HepG2 (cell line): Measurements from ENCODE around the gene THRB. TPM values are rescaled to one million over a fixed set of nuclear protein-coding genes. Genes with fewer than 3 reads are reported as not detected.

ENCODE experiments used
- ATAC-seq: fragments of 200-7000 bp; cut with Tn5 transposase; 3 replicates; pipeline ENCODE4 v1.9.1; 2020; ENCODE audit warnings: mild to moderate bottlenecking, moderate library complexity
- BruUV-seq: library from RNA; stranded (reverse); fragments of 400-500 nt; replicated peaks from 2 replicates; lab custom pipeline; 2021; lab: Mats Ljungman, UMichigan
- CTCF ChIA-PET: fragments of 300-600 bp; formaldehyde crosslinking; extraction: SDS; loops from one replicate; lab custom pipeline; 2021; ENCODE audit warnings: low total read pairs, inconsistent platforms, low intra/inter-chr PET ratio; lab: Yijun Ruan, JAX
- POLR2A ChIA-PET: fragments of 350-600 bp; sonication (Branson Sonifier 250); formaldehyde crosslinking; loops from one replicate; lab custom pipeline; 2020; ENCODE audit warnings: antibody characterized with exemption, inconsistent platforms; lab: Yijun Ruan, JAX
- DNase-seq: peaks from one replicate; pipeline ENCODE4 v3.0.0-alpha.2; 2015; ENCODE audit warnings: low spot score
- FAIRE-seq: peaks from 3 replicates; lab custom pipeline; 2011; peaks lifted over from hg19 to GRCh38; lab: Jason Lieb, UNC
- H2AFZ ChIP-seq: one replicate; pipeline ENCODE4 v1.6.1; 2011; ENCODE audit warnings: low read length, inconsistent platforms
- H3K27ac ChIP-seq: fragments of 300-600 bp; 3 replicates; pipeline ENCODE4 v1.8.0; 2011; ENCODE audit warnings: mixed run types, mild to moderate bottlenecking, mixed read lengths, low read length, inconsistent platforms; ENCODE audit not compliant: insufficient read depth; ENCODE audit errors: extremely low read length
- H3K27me3 ChIP-seq, 2 experiments: fragments of 200-600 bp in 1 of 2; 2 replicates in 1 of 2; 3 replicates in 1 of 2; pipeline versions ENCODE4 v1.6.0 to v1.8.0; 2011; ENCODE audit warnings: low read length in 2 of 2, mild to moderate bottlenecking in 2 of 2, moderate library complexity in 2 of 2, inconsistent platforms in 1 of 2; ENCODE audit not compliant: insufficient read depth in 2 of 2, control insufficient read depth in 1 of 2
- H3K36me3 ChIP-seq, 2 experiments: fragments of 200-600 bp in 1 of 2; replicated peaks in 1 of 2; 2 replicates in 1 of 2; 3 replicates in 1 of 2; pipeline versions ENCODE4 v1.5.1 to v1.8.0; 2011; ENCODE audit warnings: low read length in 2 of 2, inconsistent platforms in 1 of 2; ENCODE audit not compliant: insufficient read depth in 2 of 2, control insufficient read depth in 1 of 2
- H3K4me1 ChIP-seq: 2 replicates; pipeline ENCODE4 v1.5.1; 2012; ENCODE audit warnings: low read length, inconsistent platforms; ENCODE audit not compliant: insufficient read depth
- H3K4me2 ChIP-seq: 2 replicates; pipeline ENCODE4 v1.6.0; 2011; ENCODE audit warnings: low read depth, low read length, inconsistent platforms
- H3K4me3 ChIP-seq, 3 experiments: fragments of 200-600 bp in 1 of 3; sonication (generic), shearing (Covaris generic) in 1 of 3; replicated peaks in 1 of 3; 2 replicates each; pipeline ENCODE4 v1.5.1; 2011 to 2016; ENCODE audit warnings: low read length in 3 of 3, inconsistent platforms in 2 of 3, low read depth in 2 of 3, mild to moderate bottlenecking in 2 of 3, control low read depth in 1 of 3, mixed read lengths in 1 of 3; ENCODE audit not compliant: insufficient read depth in 1 of 3
- H3K79me2 ChIP-seq: one replicate; pipeline ENCODE4 v1.6.1; 2011; ENCODE audit warnings: low read length, inconsistent platforms; ENCODE audit not compliant: insufficient read depth
- H3K9ac ChIP-seq: 2 replicates; pipeline ENCODE4 v1.6.0; 2011; ENCODE audit warnings: mild to moderate bottlenecking, low read depth, low read length, inconsistent platforms; ENCODE audit not compliant: insufficient read depth
- H3K9me3 ChIP-seq: 2 replicates; pipeline ENCODE4 v1.5.1; 2012; ENCODE audit warnings: mild to moderate bottlenecking, low read length
- H4K20me1 ChIP-seq: 2 replicates; pipeline ENCODE4 v1.6.0; 2011; ENCODE audit warnings: inconsistent platforms, mild to moderate bottlenecking, low read length, moderate library complexity; ENCODE audit not compliant: insufficient read depth
- ATRX ChIP-seq: sonication (generic); formaldehyde crosslinking; IDR thresholded peaks from 2 replicates; pipeline ENCODE4 v1.4.0; 2020; ENCODE audit warnings: missing genetic modification reagents, borderline replicate concordance
- DZIP1 ChIP-seq: sonication (generic); formaldehyde crosslinking; IDR thresholded peaks from 2 replicates; pipeline ENCODE4 v1.5.0; 2020; ENCODE audit warnings: mild to moderate bottlenecking, missing genetic modification reagents
- FIP1L1 ChIP-seq: fragments of 200-400 bp; formaldehyde crosslinking; IDR thresholded peaks from 2 replicates; pipeline ENCODE4 v1.6.1; 2018; ENCODE audit warnings: low read depth, mild to moderate bottlenecking, low read length, moderate library complexity, borderline replicate concordance; ENCODE audit not compliant: insufficient read depth
- GABPB1 ChIP-seq: IDR thresholded peaks from 2 replicates; pipeline ENCODE4 v1.6.1; 2016; ENCODE audit warnings: mild to moderate bottlenecking, missing genetic modification reagents, moderate library complexity, missing compliant biosample characterization
- HNRNPUL1 ChIP-seq: fragments of 200-400 bp; formaldehyde crosslinking; IDR thresholded peaks from 2 replicates; pipeline ENCODE4 v1.6.1; 2017; ENCODE audit warnings: low read depth, mild to moderate bottlenecking, low read length, moderate library complexity
- PLRG1 ChIP-seq: fragments of 450-650 bp; conservative IDR thresholded peaks from 2 replicates; pipeline ENCODE4 v1.6.1; 2016
- SP5 ChIP-seq: IDR thresholded peaks from 2 replicates; pipeline ENCODE4 v1.6.1; 2016; ENCODE audit warnings: low read depth, borderline replicate concordance
- SRSF9 ChIP-seq: fragments of 200-400 bp; formaldehyde crosslinking; IDR thresholded peaks from 2 replicates; pipeline ENCODE4 v1.6.1; 2018; ENCODE audit warnings: borderline replicate concordance, mild to moderate bottlenecking, low read depth, low read length; ENCODE audit not compliant: insufficient read depth, poor library complexity, severe bottlenecking
- UBTF ChIP-seq: sonication (generic); formaldehyde crosslinking; IDR thresholded peaks from 2 replicates; pipeline ENCODE4 v1.4.0; 2020; ENCODE audit warnings: mild to moderate bottlenecking, missing genetic modification reagents
- YEATS2 ChIP-seq: sonication (generic); formaldehyde crosslinking; IDR thresholded peaks from 2 replicates; pipeline ENCODE4 v1.4.0; 2020; ENCODE audit warnings: missing genetic modification reagents, borderline replicate concordance
- ZBTB7A ChIP-seq: sonication (generic); formaldehyde crosslinking; IDR thresholded peaks from 2 replicates; pipeline ENCODE4 v1.8.0; 2022; ENCODE audit warnings: mild to moderate bottlenecking, missing genetic modification reagents
- ZFYVE20 ChIP-seq: sonication (generic); formaldehyde crosslinking; IDR thresholded peaks from 2 replicates; pipeline ENCODE4 v1.8.0; 2023; ENCODE audit warnings: low read depth, mild to moderate bottlenecking, moderate library complexity, missing genetic modification reagents, borderline replicate concordance
- ZNF414 ChIP-seq: sonication (generic); formaldehyde crosslinking; IDR thresholded peaks from 2 replicates; pipeline ENCODE4 v1.5.0; 2020; ENCODE audit warnings: missing genetic modification reagents
- ZNF615 ChIP-seq: sonication (generic); formaldehyde crosslinking; IDR thresholded peaks from 2 replicates; pipeline ENCODE4 v1.5.0; 2020; ENCODE audit warnings: mild to moderate bottlenecking, missing genetic modification reagents, borderline replicate concordance
- WGBS: methylation state at CpG from one replicate; pipeline ENCODE4 v1.1.6; 2017; ENCODE audit warnings: low lambda C conversion rate; 5-methylcytosine and 5-hydroxymethylcytosine counted together
- in situ Hi-C: cut with HindIII; loops from 2 replicates; pipeline ENCODE4 v1.10.0; 2017; ENCODE audit warnings: low pct_unique_long_range_greater_than_20kb; ENCODE audit not compliant: extremely low pct_ligation_motif_present
- intact Hi-C: fragments of 100-400 bp; cut with micrococcal nuclease; formaldehyde crosslinking; loops from one replicate; pipeline ENCODE4 v1.10.0; 2022; ENCODE audit not compliant: unreplicated experiment
- polyA plus RNA-seq, 8 experiments: library from polyadenylated mRNA; depleted of rRNA in 3 of 8; stranded (reverse) in 7 of 8; unstranded in 1 of 8; fragments of >200 nt; fragmentation: Illumina TruSeq in 4 of 8; extraction: Trizol in 4 of 8; gene quantifications; 2 replicates each; pipeline versions ENCODE4 v1.2.1 to v1.2.3, GENCODE V29; 2011 to 2016; ENCODE audit warnings: low read depth in 4 of 8, missing spikeins in 1 of 8, mixed read lengths in 1 of 8; ENCODE audit not compliant: insufficient read depth in 1 of 8
- total RNA-seq, 5 experiments: library from RNA; depleted of rRNA; stranded (reverse); fragments of >200 nt; fragmentation: Illumina TruSeq; extraction: Trizol; gene quantifications; 2 replicates each; pipeline ENCODE4 v1.2.3, GENCODE V29; 2016; ENCODE audit warnings: low read depth in 1 of 5

THRB gene
- total and polyA plus RNA-seq, 2 of the 13 experiments (the other 11 are each of a cell fraction or from before 2014, with no cell fraction given): 4.7 to 22.7 TPM

GRCh38 chr3:24135280-24135679 lies 359.4 kb downstream of the THRB start:
- H3K4me2 ChIP-seq: no peak overlapping the region
- no peaks in the 10 kb centered on the region for H3K27me3 ChIP-seq
- H3K4me1 ChIP-seq: no peaks in the 10 kb centered on the region
- intact Hi-C loops (no loop called here), in situ Hi-C loops (no loop called here)
- WGBS: 96% methylated on average over 2 of the region's 2 CpGs
- no TSS peak for BruUV-seq
- peaks cover 1 to 35% of the 10 kb centered on the region in 2 experiments for H3K36me3 ChIP-seq
- no peaks in the 10 kb centered on the region for H4K20me1 ChIP-seq
- POLR2A ChIA-PET: no interaction called here
- no peak for FAIRE-seq
- ATAC-seq: no peak
- H3K4me3 ChIP-seq: no peak overlapping the region
- no peak overlapping the region for H2AFZ ChIP-seq
- H3K9me3 ChIP-seq: no peaks in the 10 kb centered on the region
- no peak for DNase-seq
- TF ChIP-seq UBTF (CRISPR knock-in tag) (no peak), ATRX (CRISPR knock-in tag) (no peak), SRSF9 (no peak), DZIP1 (CRISPR knock-in tag) (no peak), ZFYVE20 (no peak), FIP1L1 (no peak), ZBTB7A (no peak), ZNF615 (CRISPR knock-in tag) (no peak), SP5 (CRISPR knock-in tag) (no peak), YEATS2 (CRISPR knock-in tag) (no peak), ZNF414 (CRISPR knock-in tag) (no peak), GABPB1 (no peak), PLRG1 (no peak), HNRNPUL1 (no peak)
- H3K79me2 ChIP-seq: no peaks in the 10 kb centered on the region
- no peak overlapping the region for H3K9ac ChIP-seq
- CTCF ChIA-PET: no interaction called here
- H3K27ac ChIP-seq: no peak overlapping the region
